Keratinocyte (primary cell): ENCODE measurements around the gene SCGB1D1. TPM values are rescaled to one million over a fixed set of nuclear protein-coding genes. Genes with fewer than 3 reads are reported as not detected.

Experiments
- DNase-seq: peaks from one replicate; pipeline ENCODE4 v3.0.0-alpha.2; 2011; ENCODE audit warnings: low read depth, missing footprints, low spot score
- FAIRE-seq: peaks from 2 replicates; lab custom pipeline; 2011; peaks lifted over from hg19 to GRCh38; lab: Jason Lieb, UNC
- H2AFZ ChIP-seq: 2 replicates; pipeline ENCODE4 v1.6.0; 2012; ENCODE audit warnings: low read length, control low read depth, inconsistent platforms; ENCODE audit not compliant: control insufficient read depth
- H3K27ac ChIP-seq: 2 replicates; pipeline ENCODE4 v1.5.1; 2011; ENCODE audit warnings: low read length; ENCODE audit not compliant: control insufficient read depth, insufficient read depth
- H3K27me3 ChIP-seq: 3 replicates; pipeline ENCODE4 v1.6.0; 2011; ENCODE audit warnings: low read length; ENCODE audit not compliant: control insufficient read depth, insufficient read depth; ENCODE audit errors: extremely low read depth
- H3K36me3 ChIP-seq, 2 experiments: 2 replicates in 1 of 2; 3 replicates in 1 of 2; pipeline ENCODE4 v1.5.1; 2011; ENCODE audit warnings: low read length in 2 of 2, mild to moderate bottlenecking in 1 of 2; ENCODE audit not compliant: control insufficient read depth in 2 of 2, insufficient read depth in 2 of 2; ENCODE audit errors: extremely low read depth in 1 of 2
- H3K4me1 ChIP-seq: 3 replicates; pipeline ENCODE4 v1.5.1; 2011; ENCODE audit warnings: low read length; ENCODE audit not compliant: control insufficient read depth, insufficient read depth; ENCODE audit errors: extremely low read depth
- H3K4me2 ChIP-seq: 3 replicates; pipeline ENCODE4 v1.6.0; 2011; ENCODE audit warnings: low read depth, low read length; ENCODE audit not compliant: control insufficient read depth, insufficient read depth; ENCODE audit errors: extremely low read depth
- H3K4me3 ChIP-seq, 3 experiments: fragments of 200-600 bp in 1 of 3; sonication (generic) in 1 of 3; 2 replicates in 2 of 3; 3 replicates in 1 of 3; pipeline ENCODE4 v1.5.1; 2011 to 2016; ENCODE audit warnings: low read length in 3 of 3, mild to moderate bottlenecking in 3 of 3, control low read depth in 2 of 3, inconsistent platforms in 1 of 3, low read depth in 1 of 3, mixed read lengths in 1 of 3, mixed run types in 1 of 3, moderate library complexity in 1 of 3; ENCODE audit not compliant: control insufficient read depth in 2 of 3, insufficient read depth in 2 of 3; ENCODE audit errors: extremely low read depth in 1 of 3
- H3K79me2 ChIP-seq: 2 replicates; pipeline ENCODE4 v1.6.0; 2012; ENCODE audit warnings: low read length; ENCODE audit not compliant: control insufficient read depth, insufficient read depth
- H3K9ac ChIP-seq: 3 replicates; pipeline ENCODE4 v1.6.0; 2011; ENCODE audit warnings: low read length; ENCODE audit not compliant: control insufficient read depth, insufficient read depth; ENCODE audit errors: extremely low read depth
- H3K9me1 ChIP-seq: 3 replicates; pipeline ENCODE4 v1.6.0; 2011; ENCODE audit warnings: low read length; ENCODE audit not compliant: control insufficient read depth, insufficient read depth; ENCODE audit errors: extremely low read depth
- H3K9me3 ChIP-seq: 2 replicates; pipeline ENCODE4 v1.5.1; 2012; ENCODE audit warnings: low read depth, low read length; ENCODE audit not compliant: control insufficient read depth
- H4K20me1 ChIP-seq: 3 replicates; pipeline ENCODE4 v1.6.0; 2011; ENCODE audit warnings: low read length; ENCODE audit not compliant: control insufficient read depth, insufficient read depth; ENCODE audit errors: extremely low read depth
- EZH2 ChIP-seq: IDR thresholded peaks from one replicate; pipeline ENCODE4 v1.6.1; 2012; ENCODE audit warnings: inconsistent platforms, mild to moderate bottlenecking, low read length, moderate library complexity
- dilution Hi-C: fragments of 300-500 bp; cut with MboI; formaldehyde crosslinking; loops from one replicate; pipeline ENCODE4 v1.7.0; 2020; ENCODE audit warnings: low sequenced_read_pairs; ENCODE audit not compliant: extremely low pct_ligation_motif_present
- polyA plus RNA-seq, 5 experiments: library from polyadenylated mRNA; depleted of rRNA in 3 of 5; stranded (reverse) in 3 of 5; stranded (forward) in 1 of 5; unstranded in 1 of 5; fragments of >200 nt; gene quantifications; 1 replicate in 1 of 5; 2 replicates in 3 of 5; 3 replicates in 1 of 5; pipeline versions ENCODE4 v1.2.1 to v1.2.3, GENCODE V29; 2011 to 2012; ENCODE audit warnings: missing spikeins in 2 of 5, low read depth in 1 of 5, low replicate concordance in 1 of 5
- TF ChIP-seq, protein P1 (sequence below), 3 experiments: IDR thresholded peaks in 1 of 3; conservative IDR thresholded peaks in 1 of 3; optimal IDR thresholded peaks in 1 of 3; 2 replicates in 2 of 3; 3 replicates in 1 of 3; pipeline versions ENCODE3 to v1.5.1; 2011; ENCODE audit warnings: low read length in 3 of 3, mild to moderate bottlenecking in 3 of 3, moderate library complexity in 2 of 3, control low read depth in 1 of 3, inconsistent platforms in 1 of 3; ENCODE audit not compliant: insufficient read depth in 2 of 3; ENCODE audit errors: extremely low read depth in 1 of 3

The SCGB1D1 gene
- polyA plus RNA-seq, 1 donor (not counting 4 experiments of a cell fraction or from before 2014, with no cell fraction given), result not detected

- Histone ChIP-seq H3K79me2 (no peaks in the 10 kb centered on the region), H3K36me3 (peaks cover 0 to 3% of the 10 kb centered on the region in 2 experiments), H3K4me2 (no peak overlapping the region), H3K27ac (no peak overlapping the region), H3K9ac (no peak overlapping the region), H2AFZ (no peak overlapping the region), H3K9me1 (no peaks in the 10 kb centered on the region), H3K27me3 (no peaks in the 10 kb centered on the region), H3K4me1 (no peaks in the 10 kb centered on the region), H3K9me3 (no peaks in the 10 kb centered on the region), H4K20me1 (no peaks in the 10 kb centered on the region), H3K4me3 (no peak overlapping the region)
- dilution Hi-C loops, result no loop called here
- DNase-seq (no peak), FAIRE-seq (no peak)
- TF ChIP-seq, protein P1, sequence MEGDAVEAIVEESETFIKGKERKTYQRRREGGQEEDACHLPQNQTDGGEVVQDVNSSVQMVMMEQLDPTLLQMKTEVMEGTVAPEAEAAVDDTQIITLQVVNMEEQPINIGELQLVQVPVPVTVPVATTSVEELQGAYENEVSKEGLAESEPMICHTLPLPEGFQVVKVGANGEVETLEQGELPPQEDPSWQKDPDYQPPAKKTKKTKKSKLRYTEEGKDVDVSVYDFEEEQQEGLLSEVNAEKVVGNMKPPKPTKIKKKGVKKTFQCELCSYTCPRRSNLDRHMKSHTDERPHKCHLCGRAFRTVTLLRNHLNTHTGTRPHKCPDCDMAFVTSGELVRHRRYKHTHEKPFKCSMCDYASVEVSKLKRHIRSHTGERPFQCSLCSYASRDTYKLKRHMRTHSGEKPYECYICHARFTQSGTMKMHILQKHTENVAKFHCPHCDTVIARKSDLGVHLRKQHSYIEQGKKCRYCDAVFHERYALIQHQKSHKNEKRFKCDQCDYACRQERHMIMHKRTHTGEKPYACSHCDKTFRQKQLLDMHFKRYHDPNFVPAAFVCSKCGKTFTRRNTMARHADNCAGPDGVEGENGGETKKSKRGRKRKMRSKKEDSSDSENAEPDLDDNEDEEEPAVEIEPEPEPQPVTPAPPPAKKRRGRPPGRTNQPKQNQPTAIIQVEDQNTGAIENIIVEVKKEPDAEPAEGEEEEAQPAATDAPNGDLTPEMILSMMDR (optimal IDR thresholded peaks at IDR 0.05 in 1 of 3, IDR thresholded peaks at IDR 0.05 in 1 of 3, conservative IDR thresholded peaks at IDR 0.05 in 1 of 3; ENCODE audit: extremely low read depth in 1 of 3, insufficient read depth in 2 of 3, low read length in 3 of 3), result no peak
- no peak for TF ChIP-seq EZH2
Observed at GRCh38 chr11:62157603-62158002, 32.4 kb upstream of the SCGB1D1 start.

GRCh38 chr11:62166371-62166770, 23.6 kb upstream of the SCGB1D1 start:
- no peaks in the 10 kb centered on the region for H3K9me3 ChIP-seq
- no peaks in the 10 kb centered on the region for H3K36me3 ChIP-seq
- no peak for DNase-seq
- H3K79me2 ChIP-seq, result no peaks in the 10 kb centered on the region
- dilution Hi-C loops, result no loop called here
- H3K27me3 ChIP-seq, result peaks cover 6% of the 10 kb centered on the region
- no peaks in the 10 kb centered on the region for H4K20me1 ChIP-seq
- no peak overlapping the region for H2AFZ ChIP-seq
- no peak overlapping the region for H3K4me3 ChIP-seq
- TF ChIP-seq, protein P1 (optimal IDR thresholded peaks at IDR 0.05 in 1 of 3, IDR thresholded peaks at IDR 0.05 in 1 of 3, conservative IDR thresholded peaks at IDR 0.05 in 1 of 3; ENCODE audit: extremely low read depth in 1 of 3, insufficient read depth in 2 of 3, low read length in 3 of 3), result no peak
- TF ChIP-seq EZH2, result no peak
- H3K4me1 ChIP-seq, result no peaks in the 10 kb centered on the region
- no peak for FAIRE-seq
- H3K4me2 ChIP-seq, result no peak overlapping the region
- H3K27ac ChIP-seq, result no peak overlapping the region
- H3K9ac ChIP-seq, result no peak overlapping the region
- no peaks in the 10 kb centered on the region for H3K9me1 ChIP-seq
